Neural cell (in vitro differentiated cells): ENCODE measurements around the gene DCTD. TPM values are rescaled to one million over a fixed set of nuclear protein-coding genes. Genes with fewer than 3 reads are reported as not detected.

Experiments
- H2AFZ ChIP-seq: fragments of 200-600, 300-800 bp; sonication (generic), shearing (Covaris generic); 2 replicates; pipeline ENCODE4 v1.6.0; 2014; ENCODE audit warnings: low read depth, mild to moderate bottlenecking, antibody characterized with exemption, low read length, moderate library complexity
- H3F3A ChIP-seq: fragments of 200-600 bp; shearing (Covaris generic); 2 replicates; pipeline ENCODE4 v1.6.1; 2016; ENCODE audit warnings: mild to moderate bottlenecking, moderate library complexity, mixed read lengths, antibody characterized with exemption, low read length; ENCODE audit not compliant: insufficient read depth, poor library complexity, severe bottlenecking
- H3K27ac ChIP-seq: fragments of 200-600, 300-800 bp; sonication (generic), shearing (Covaris generic); 2 replicates; pipeline ENCODE4 v1.5.1; 2014; ENCODE audit warnings: mild to moderate bottlenecking, low read length, moderate library complexity
- H3K27me3 ChIP-seq: fragments of 300-800, 200-600 bp; sonication (generic), shearing (Covaris generic); 2 replicates; pipeline ENCODE4 v1.6.0; 2014; ENCODE audit warnings: mild to moderate bottlenecking, low read depth, low read length, moderate library complexity; ENCODE audit not compliant: insufficient read depth
- H3K36me3 ChIP-seq: fragments of 300-800, 200-600 bp; sonication (generic), shearing (Covaris generic); 2 replicates; pipeline ENCODE4 v1.5.1; 2014; ENCODE audit warnings: mild to moderate bottlenecking, antibody characterized with exemption, low read length, moderate library complexity; ENCODE audit not compliant: insufficient read depth
- H3K4me2 ChIP-seq: fragments of 300-800, 200-600 bp; sonication (generic), shearing (Covaris generic); 2 replicates; pipeline ENCODE4 v1.6.0; 2014; ENCODE audit warnings: mild to moderate bottlenecking, low read length
- H3K4me3 ChIP-seq: fragments of 300-800, 200-600 bp; sonication (generic), shearing (Covaris generic); 2 replicates; pipeline ENCODE4 v1.5.1; 2014; ENCODE audit warnings: mild to moderate bottlenecking, low read length, moderate library complexity
- H3K79me2 ChIP-seq: fragments of 200-600 bp; shearing (Covaris generic); replicated peaks from 2 replicates; pipeline ENCODE4 v1.6.0; 2014; ENCODE audit warnings: mild to moderate bottlenecking, low read length, moderate library complexity; ENCODE audit not compliant: insufficient read depth
- H3K9ac ChIP-seq: fragments of 300-800, 200-600 bp; sonication (generic), shearing (Covaris generic); 2 replicates; pipeline ENCODE4 v1.6.1; 2016; ENCODE audit warnings: mild to moderate bottlenecking, low read length, mixed read lengths
- H3K9me2 ChIP-seq: fragments of 200-600 bp; shearing (Covaris generic); 2 replicates; pipeline ENCODE4 v1.6.1; 2016; ENCODE audit warnings: mild to moderate bottlenecking, low read length, mixed read lengths; ENCODE audit not compliant: insufficient read depth
- H3K9me3 ChIP-seq: fragments of 200-600, 300-800 bp; sonication (generic), shearing (Covaris generic); 2 replicates; pipeline ENCODE4 v1.6.1; 2016; ENCODE audit warnings: mild to moderate bottlenecking, mixed run types, low read length, moderate library complexity, mixed read lengths
- H4K20me1 ChIP-seq: fragments of 200-600 bp; shearing (Covaris generic); 2 replicates; pipeline ENCODE4 v1.6.1; 2016; ENCODE audit warnings: mild to moderate bottlenecking, mixed run types; ENCODE audit not compliant: insufficient read depth
- EP300 ChIP-seq: fragments of 450-650 bp; conservative IDR thresholded peaks from 2 replicates; pipeline ENCODE4 v1.6.1; 2014; ENCODE audit warnings: antibody characterized with exemption, mild to moderate bottlenecking, moderate library complexity; ENCODE audit not compliant: poor library complexity, severe bottlenecking
- EZH2 ChIP-seq: fragments of 200-600, 300-800 bp; shearing (Covaris generic), sonication (generic); IDR thresholded peaks from 2 replicates; pipeline ENCODE4 v1.6.1; 2014; ENCODE audit warnings: antibody characterized with exemption, low read length, borderline replicate concordance, mild to moderate bottlenecking; ENCODE audit not compliant: insufficient read depth, poor library complexity, severe bottlenecking
- MXI1 ChIP-seq: fragments of 450-650 bp; conservative IDR thresholded peaks from 2 replicates; pipeline ENCODE4 v1.6.1; 2014; ENCODE audit warnings: antibody characterized with exemption, mild to moderate bottlenecking; ENCODE audit not compliant: poor library complexity, severe bottlenecking
- POLR2AphosphoS5 ChIP-seq: IDR thresholded peaks from 2 replicates; pipeline ENCODE4 v1.6.1; 2012
- RAD21 ChIP-seq: fragments of 450-650 bp; conservative IDR thresholded peaks from 2 replicates; pipeline ENCODE4 v1.6.1; 2014; ENCODE audit warnings: antibody characterized with exemption, mild to moderate bottlenecking, moderate library complexity
- SMC3 ChIP-seq: fragments of 450-650 bp; conservative IDR thresholded peaks from 2 replicates; pipeline ENCODE4 v1.6.1; 2014; ENCODE audit warnings: antibody characterized with exemption, mild to moderate bottlenecking, moderate library complexity; ENCODE audit not compliant: poor library complexity
- TAF1 ChIP-seq: IDR thresholded peaks from 2 replicates; pipeline ENCODE4 v1.6.1; 2012; ENCODE audit warnings: low read depth
- polyA plus RNA-seq: library from polyadenylated mRNA; depleted of rRNA; stranded (reverse); fragments of >200 nt; gene quantifications from 2 replicates; pipeline ENCODE4 v1.2.3, GENCODE V29; 2014
- TF ChIP-seq, protein P1 (sequence below): fragments of 450-650 bp; IDR thresholded peaks from 2 replicates; pipeline ENCODE4 v1.5.1; 2014; ENCODE audit warnings: antibody characterized with exemption, mild to moderate bottlenecking, moderate library complexity; ENCODE audit not compliant: poor library complexity, severe bottlenecking
- TF ChIP-seq, protein P2 (sequence below): IDR thresholded peaks from 2 replicates; pipeline ENCODE4 v1.6.1; 2012; ENCODE audit warnings: borderline replicate concordance

DCTD gene
- polyA plus RNA-seq, 1 donor from 2014 or later: 26.4 TPM

DNA sequence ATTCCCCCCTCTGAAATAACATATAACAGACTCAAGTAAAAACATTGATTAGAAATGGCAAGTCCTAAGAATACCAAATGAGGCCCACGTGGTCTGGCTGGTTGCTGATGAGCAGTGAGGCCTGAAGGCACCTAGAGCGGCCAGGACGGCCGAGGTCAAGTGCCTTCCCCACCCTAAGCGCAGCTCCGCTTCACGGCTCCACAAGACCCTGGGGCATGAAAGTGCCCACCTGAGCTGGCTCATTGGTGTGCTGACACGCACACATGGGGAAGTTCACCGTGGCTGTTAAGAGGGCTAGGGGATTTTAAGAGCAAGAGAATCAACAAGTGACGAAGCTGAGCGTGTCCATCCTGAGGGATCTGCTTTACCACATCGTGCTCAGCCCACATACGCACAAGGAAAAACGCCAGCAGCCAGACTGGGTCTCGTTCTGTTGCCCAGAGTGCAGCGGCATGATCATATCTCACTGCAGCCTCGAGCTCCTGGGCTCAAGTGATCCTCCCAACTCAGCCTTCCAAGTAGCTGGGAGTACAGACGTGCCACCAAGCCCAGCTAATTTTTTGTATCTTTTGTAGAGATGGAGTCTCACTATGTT, 22.4 kb downstream of the DCTD start:
- Histone ChIP-seq H3K9me3 (no peaks in the 10 kb centered on the region), H2AFZ (no peak overlapping the region), H3K4me2 (no peak overlapping the region), H3K27ac (peak overlapping the region; percentile 59), H3K79me2 (no peaks in the 10 kb centered on the region), H3K27me3 (no peaks in the 10 kb centered on the region), H3K4me3 (no peak overlapping the region), H3F3A (no peaks in the 10 kb centered on the region), H3K9me2 (no peaks in the 10 kb centered on the region), H3K36me3 (no peaks in the 10 kb centered on the region), H4K20me1 (no peaks in the 10 kb centered on the region), H3K9ac (peak overlapping the region; percentile 22)
- TF ChIP-seq TAF1: no peak
- TF ChIP-seq MXI1: no peak
- TF ChIP-seq POLR2AphosphoS5: no peak

DNA sequence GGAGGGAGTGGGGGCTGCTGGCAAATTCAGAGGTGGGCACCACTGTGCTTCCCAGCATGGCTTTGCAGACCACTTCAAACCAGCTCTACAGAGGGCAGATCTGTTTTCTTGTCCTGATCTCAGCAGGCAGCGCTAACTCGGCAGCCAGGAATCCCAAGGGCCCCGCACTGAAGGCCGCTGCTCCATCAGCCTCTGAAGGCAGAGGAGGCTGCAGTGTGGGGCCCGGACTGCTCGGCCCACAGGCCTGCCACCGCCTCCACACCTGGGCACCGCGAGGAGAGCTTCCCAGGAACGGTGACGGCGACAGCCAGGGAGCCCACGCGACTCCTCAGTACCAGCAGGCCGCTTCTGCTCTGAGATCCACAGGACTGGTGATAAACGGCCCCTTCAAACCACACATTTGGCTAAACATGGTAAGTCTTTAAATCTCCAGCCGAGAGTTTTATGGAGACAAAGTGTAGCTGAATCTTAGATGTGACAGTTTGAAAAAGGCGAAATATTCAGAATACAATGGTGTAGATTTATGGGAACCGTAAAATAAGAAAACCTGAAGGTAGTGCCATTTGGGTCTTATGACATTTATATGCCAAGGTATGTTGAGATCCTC, 23.6 kb downstream of the DCTD start:
- Histone ChIP-seq H4K20me1 (no peaks in the 10 kb centered on the region), H3K9me2 (no peaks in the 10 kb centered on the region), H3F3A (no peaks in the 10 kb centered on the region), H3K79me2 (no peaks in the 10 kb centered on the region), H3K36me3 (no peaks in the 10 kb centered on the region), H3K27ac (peak overlapping the region; percentile 59), H2AFZ (no peak overlapping the region), H3K9me3 (no peaks in the 10 kb centered on the region), H3K4me3 (no peak overlapping the region), H3K4me2 (no peak overlapping the region), H3K9ac (no peak overlapping the region), H3K27me3 (no peaks in the 10 kb centered on the region)
- TF ChIP-seq MXI1 (no peak), RAD21 (no peak), EZH2 (no peak), SMC3 (no peak), EP300 (no peak), POLR2AphosphoS5 (no peak), TAF1 (no peak)
- TF ChIP-seq, protein P1, sequence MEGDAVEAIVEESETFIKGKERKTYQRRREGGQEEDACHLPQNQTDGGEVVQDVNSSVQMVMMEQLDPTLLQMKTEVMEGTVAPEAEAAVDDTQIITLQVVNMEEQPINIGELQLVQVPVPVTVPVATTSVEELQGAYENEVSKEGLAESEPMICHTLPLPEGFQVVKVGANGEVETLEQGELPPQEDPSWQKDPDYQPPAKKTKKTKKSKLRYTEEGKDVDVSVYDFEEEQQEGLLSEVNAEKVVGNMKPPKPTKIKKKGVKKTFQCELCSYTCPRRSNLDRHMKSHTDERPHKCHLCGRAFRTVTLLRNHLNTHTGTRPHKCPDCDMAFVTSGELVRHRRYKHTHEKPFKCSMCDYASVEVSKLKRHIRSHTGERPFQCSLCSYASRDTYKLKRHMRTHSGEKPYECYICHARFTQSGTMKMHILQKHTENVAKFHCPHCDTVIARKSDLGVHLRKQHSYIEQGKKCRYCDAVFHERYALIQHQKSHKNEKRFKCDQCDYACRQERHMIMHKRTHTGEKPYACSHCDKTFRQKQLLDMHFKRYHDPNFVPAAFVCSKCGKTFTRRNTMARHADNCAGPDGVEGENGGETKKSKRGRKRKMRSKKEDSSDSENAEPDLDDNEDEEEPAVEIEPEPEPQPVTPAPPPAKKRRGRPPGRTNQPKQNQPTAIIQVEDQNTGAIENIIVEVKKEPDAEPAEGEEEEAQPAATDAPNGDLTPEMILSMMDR: no peak
- TF ChIP-seq, protein P2, sequence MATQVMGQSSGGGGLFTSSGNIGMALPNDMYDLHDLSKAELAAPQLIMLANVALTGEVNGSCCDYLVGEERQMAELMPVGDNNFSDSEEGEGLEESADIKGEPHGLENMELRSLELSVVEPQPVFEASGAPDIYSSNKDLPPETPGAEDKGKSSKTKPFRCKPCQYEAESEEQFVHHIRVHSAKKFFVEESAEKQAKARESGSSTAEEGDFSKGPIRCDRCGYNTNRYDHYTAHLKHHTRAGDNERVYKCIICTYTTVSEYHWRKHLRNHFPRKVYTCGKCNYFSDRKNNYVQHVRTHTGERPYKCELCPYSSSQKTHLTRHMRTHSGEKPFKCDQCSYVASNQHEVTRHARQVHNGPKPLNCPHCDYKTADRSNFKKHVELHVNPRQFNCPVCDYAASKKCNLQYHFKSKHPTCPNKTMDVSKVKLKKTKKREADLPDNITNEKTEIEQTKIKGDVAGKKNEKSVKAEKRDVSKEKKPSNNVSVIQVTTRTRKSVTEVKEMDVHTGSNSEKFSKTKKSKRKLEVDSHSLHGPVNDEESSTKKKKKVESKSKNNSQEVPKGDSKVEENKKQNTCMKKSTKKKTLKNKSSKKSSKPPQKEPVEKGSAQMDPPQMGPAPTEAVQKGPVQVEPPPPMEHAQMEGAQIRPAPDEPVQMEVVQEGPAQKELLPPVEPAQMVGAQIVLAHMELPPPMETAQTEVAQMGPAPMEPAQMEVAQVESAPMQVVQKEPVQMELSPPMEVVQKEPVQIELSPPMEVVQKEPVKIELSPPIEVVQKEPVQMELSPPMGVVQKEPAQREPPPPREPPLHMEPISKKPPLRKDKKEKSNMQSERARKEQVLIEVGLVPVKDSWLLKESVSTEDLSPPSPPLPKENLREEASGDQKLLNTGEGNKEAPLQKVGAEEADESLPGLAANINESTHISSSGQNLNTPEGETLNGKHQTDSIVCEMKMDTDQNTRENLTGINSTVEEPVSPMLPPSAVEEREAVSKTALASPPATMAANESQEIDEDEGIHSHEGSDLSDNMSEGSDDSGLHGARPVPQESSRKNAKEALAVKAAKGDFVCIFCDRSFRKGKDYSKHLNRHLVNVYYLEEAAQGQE: no peak
